ACC112 (cell line): Measurements from ENCODE around the gene PNCK.

ENCODE experiments used
- H2AFZ ChIP-seq: fragments of 200-600 bp; sonication (generic); one replicate; pipeline ENCODE4 v1.6.0; 2017; ENCODE audit warnings: antibody characterized with exemption, low read length; ENCODE audit not compliant: unreplicated experiment
- H3K27ac ChIP-seq: fragments of 200-600 bp; sonication (generic); 2 replicates; pipeline ENCODE4 v1.5.1; 2014; ENCODE audit warnings: low read depth, mild to moderate bottlenecking, antibody characterized with exemption, low read length, moderate library complexity
- H3K27me3 ChIP-seq: fragments of 200-600 bp; sonication (generic); 2 replicates; pipeline ENCODE4 v1.6.1; 2014; ENCODE audit warnings: mild to moderate bottlenecking, antibody characterized with exemption, low read length, moderate library complexity, mixed read lengths; ENCODE audit not compliant: insufficient read depth
- H3K36me3 ChIP-seq: fragments of 200-600 bp; sonication (generic); 2 replicates; pipeline ENCODE4 v1.6.1; 2016; ENCODE audit warnings: mild to moderate bottlenecking, antibody characterized with exemption, low read length, moderate library complexity, mixed read lengths; ENCODE audit not compliant: insufficient read depth
- H3K4me1 ChIP-seq: fragments of 200-600 bp; sonication (generic); one replicate; pipeline ENCODE4 v1.6.1; 2016; ENCODE audit warnings: low read length, mixed read lengths; ENCODE audit not compliant: insufficient read depth, unreplicated experiment, control insufficient read depth
- H3K4me3 ChIP-seq: fragments of 200-600 bp; sonication (generic); 2 replicates; pipeline ENCODE4 v1.5.1; 2014; ENCODE audit warnings: mild to moderate bottlenecking, low read depth, low read length
- H3K79me2 ChIP-seq: fragments of 200-600 bp; sonication (generic); one replicate; pipeline ENCODE4 v1.6.0; 2016; ENCODE audit warnings: low read length; ENCODE audit not compliant: control insufficient read depth, unreplicated experiment, insufficient read depth

Gene PNCK

GRCh38 chrX:153632595-153632946 lies 41.0 kb downstream of the PNCK start:
- no peaks in the 10 kb centered on the region for H3K79me2 ChIP-seq

DNA sequence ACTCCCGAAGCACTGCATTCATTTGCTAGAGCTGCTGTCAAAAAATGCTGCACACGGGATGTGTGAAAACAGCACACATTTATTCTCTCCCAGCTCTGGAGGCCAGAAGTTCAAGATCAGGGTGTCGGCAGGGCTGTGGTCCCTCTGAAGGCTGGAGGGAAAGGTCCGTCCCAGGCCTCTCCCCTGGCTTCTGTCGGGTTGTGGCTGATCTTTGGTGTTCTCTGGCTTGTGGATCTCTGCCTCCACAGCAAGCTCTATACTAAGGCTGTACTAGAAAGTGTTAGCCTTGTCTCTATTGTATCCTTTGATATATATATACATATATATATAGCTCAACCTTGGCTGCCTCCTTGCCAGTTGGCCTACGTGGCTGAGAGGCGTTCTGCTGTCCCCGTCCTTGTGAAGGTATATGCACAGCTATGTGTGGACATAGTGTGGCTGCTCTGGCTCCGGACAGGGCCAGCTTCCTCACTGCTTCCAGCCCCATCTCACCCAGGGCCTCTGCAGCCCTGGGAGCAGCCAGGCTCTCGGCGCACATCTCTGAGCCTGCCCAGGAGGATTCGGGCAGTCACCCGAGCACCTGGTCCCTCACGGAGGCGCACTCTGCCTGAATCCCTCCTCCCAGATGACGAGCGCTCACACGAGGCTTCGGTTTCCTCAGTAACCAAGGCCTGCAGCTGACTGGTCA lies 41.6 kb downstream of the PNCK start:
- H3K4me3 ChIP-seq: no peak overlapping the region
- H3K4me1 ChIP-seq: no peaks in the 10 kb centered on the region
- no peaks in the 10 kb centered on the region for H3K79me2 ChIP-seq
- no peak overlapping the region for H2AFZ ChIP-seq
- H3K27me3 ChIP-seq: peaks cover 10% of the 10 kb centered on the region
- no peak overlapping the region for H3K27ac ChIP-seq
- H3K36me3 ChIP-seq: no peaks in the 10 kb centered on the region

More at GRCh38 chrX:153632595-153632946, 41.0 kb downstream of the PNCK start:
- H3K27me3 ChIP-seq: peaks cover 10% of the 10 kb centered on the region
- H3K4me1 ChIP-seq: no peaks in the 10 kb centered on the region
- no peaks in the 10 kb centered on the region for H3K36me3 ChIP-seq
- no peak overlapping the region for H3K27ac ChIP-seq
- no peak overlapping the region for H3K4me3 ChIP-seq
- no peak overlapping the region for H2AFZ ChIP-seq

- Histone ChIP-seq H2AFZ (no peak overlapping the region), H3K27me3 (peaks cover 10% of the 10 kb centered on the region), H3K27ac (no peak overlapping the region), H3K4me1 (no peaks in the 10 kb centered on the region), H3K79me2 (no peaks in the 10 kb centered on the region), H3K4me3 (no peak overlapping the region), H3K36me3 (no peaks in the 10 kb centered on the region)
Observed at GRCh38 chrX:153631346-153631745, 42.3 kb downstream of the PNCK start.

- Histone ChIP-seq H3K27me3 (peaks cover 7% of the 10 kb centered on the region), H2AFZ (no peak overlapping the region), H3K4me3 (no peak overlapping the region), H3K27ac (no peak overlapping the region), H3K79me2 (no peaks in the 10 kb centered on the region), H3K4me1 (no peaks in the 10 kb centered on the region), H3K36me3 (no peaks in the 10 kb centered on the region)
Observed at GRCh38 chrX:153628665-153629064, 44.9 kb downstream of the PNCK start.

DNA sequence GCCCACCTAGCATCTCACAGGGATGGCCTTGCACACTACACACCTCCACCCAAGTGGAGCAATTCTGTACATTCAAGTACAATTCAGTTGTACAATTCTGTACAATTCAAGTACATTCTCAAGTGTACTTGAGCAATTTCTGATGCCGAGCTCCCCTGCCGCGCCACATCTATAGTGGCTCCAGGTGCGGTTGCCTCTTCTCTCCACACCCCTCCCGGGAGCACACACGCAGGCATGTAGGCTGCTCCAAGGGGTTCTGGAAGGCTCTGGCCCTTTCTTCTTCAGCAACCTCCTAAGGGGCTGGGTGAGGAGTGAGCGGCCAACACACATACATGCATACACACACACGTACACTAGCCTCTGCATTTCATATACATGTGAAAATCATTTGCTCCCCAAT lies 45.5 kb downstream of the PNCK start:
- H2AFZ ChIP-seq: no peak overlapping the region
- no peak overlapping the region for H3K27ac ChIP-seq
- no peak overlapping the region for H3K4me3 ChIP-seq
- H3K79me2 ChIP-seq: no peaks in the 10 kb centered on the region
- H3K4me1 ChIP-seq: no peaks in the 10 kb centered on the region
- peaks cover 10% of the 10 kb centered on the region for H3K27me3 ChIP-seq
- no peaks in the 10 kb centered on the region for H3K36me3 ChIP-seq

GRCh38 chrX:153627675-153628111 lies 45.9 kb downstream of the PNCK start:
- no peaks in the 10 kb centered on the region for H3K79me2 ChIP-seq
- no peak overlapping the region for H3K4me3 ChIP-seq
- H2AFZ ChIP-seq: no peak overlapping the region
- H3K27ac ChIP-seq: no peak overlapping the region
- H3K27me3 ChIP-seq: peaks cover 14% of the 10 kb centered on the region
- H3K4me1 ChIP-seq: no peaks in the 10 kb centered on the region
- H3K36me3 ChIP-seq: no peaks in the 10 kb centered on the region

- Histone ChIP-seq H3K27me3 (peaks cover 20% of the 10 kb centered on the region), H3K27ac (no peak overlapping the region), H3K4me1 (no peaks in the 10 kb centered on the region), H3K4me3 (no peak overlapping the region), H3K79me2 (no peaks in the 10 kb centered on the region), H3K36me3 (no peaks in the 10 kb centered on the region), H2AFZ (no peak overlapping the region)
Observed at GRCh38 chrX:153626863-153627674, 46.5 kb downstream of the PNCK start.

GRCh38 chrX:153626025-153626633 lies 47.5 kb downstream of the PNCK start:
- Histone ChIP-seq H3K79me2 (no peaks in the 10 kb centered on the region), H2AFZ (no peak overlapping the region), H3K4me3 (no peak overlapping the region), H3K36me3 (no peaks in the 10 kb centered on the region), H3K27me3 (peaks cover 18% of the 10 kb centered on the region), H3K4me1 (no peaks in the 10 kb centered on the region), H3K27ac (no peak overlapping the region)

GRCh38 chrX:153625271-153626024 lies 48.2 kb downstream of the PNCK start:
- Histone ChIP-seq H3K27me3 (peaks cover 18% of the 10 kb centered on the region), H3K79me2 (no peaks in the 10 kb centered on the region), H3K36me3 (no peaks in the 10 kb centered on the region), H3K27ac (no peak overlapping the region), H3K4me1 (no peaks in the 10 kb centered on the region), H2AFZ (no peak overlapping the region), H3K4me3 (no peak overlapping the region)
